GM18505 (cell line): ENCODE results near the gene CSNK1E.

Experiments used
- ATAC-seq: cut with Tn5 transposase; IDR thresholded peaks from one replicate; pipeline ENCODE4 v1.9.1; 2021; ENCODE audit not compliant: unreplicated experiment
- POLR2A ChIP-seq: IDR thresholded peaks from 4 replicates; pipeline ENCODE4 v1.6.1; 2011; ENCODE audit warnings: borderline replicate concordance; ENCODE audit not compliant: insufficient read depth, insufficient read length; ENCODE audit errors: extremely low read depth

Gene CSNK1E

GRCh38 chr22:38270091-38270992, 46.9 kb downstream of the CSNK1E start:
- ATAC-seq: no peak
- no peak for TF ChIP-seq POLR2A

- TF ChIP-seq POLR2A: no peak
- ATAC-seq: no peak
Observed at GRCh38 chr22:38269466-38269865, 47.8 kb downstream of the CSNK1E start.

- TF ChIP-seq POLR2A: no peak
- ATAC-seq: no peak
Observed at GRCh38 chr22:38267086-38267485, 50.1 kb downstream of the CSNK1E start.

- ATAC-seq: no peak
- no peak for TF ChIP-seq POLR2A
Observed at GRCh38 chr22:38266120-38266519, 51.1 kb downstream of the CSNK1E start.

- ATAC-seq: no peak
- no peak for TF ChIP-seq POLR2A
Observed at GRCh38 chr22:38264322-38264843, 52.9 kb downstream of the CSNK1E start.

- TF ChIP-seq POLR2A: no peak
- ATAC-seq: no peak
Observed at GRCh38 chr22:38262051-38262795, 55.0 kb downstream of the CSNK1E start.

- no peak for TF ChIP-seq POLR2A
- no peak for ATAC-seq
Observed at GRCh38 chr22:38260761-38261681, 56.2 kb downstream of the CSNK1E start.

GRCh38 chr22:38259370-38259769, 57.9 kb downstream of the CSNK1E start:
- TF ChIP-seq POLR2A: no peak
- ATAC-seq: no peak

GRCh38 chr22:38258895-38259294, 58.3 kb downstream of the CSNK1E start:
- no peak for ATAC-seq
- no peak for TF ChIP-seq POLR2A

- no peak for TF ChIP-seq POLR2A
- ATAC-seq: no peak
Observed at GRCh38 chr22:38257650-38258250, 59.5 kb downstream of the CSNK1E start.

- ATAC-seq: no peak
- TF ChIP-seq POLR2A: no peak
Observed at GRCh38 chr22:38257181-38257580, 60.1 kb downstream of the CSNK1E start.

- no peak for ATAC-seq
- no peak for TF ChIP-seq POLR2A
Observed at GRCh38 chr22:38255697-38256096, 61.5 kb downstream of the CSNK1E start.
